AG08395 (cell line): ENCODE results near the gene DTL.
A peak's percentile ranks its signal among the peaks of the same experiment; 100 is the strongest.

Source experiments
- DNase-seq: peaks from one replicate; pipeline ENCODE4 v3.0.0; 2012; ENCODE audit warnings: mixed read lengths, low spot score

DTL gene

DNA sequence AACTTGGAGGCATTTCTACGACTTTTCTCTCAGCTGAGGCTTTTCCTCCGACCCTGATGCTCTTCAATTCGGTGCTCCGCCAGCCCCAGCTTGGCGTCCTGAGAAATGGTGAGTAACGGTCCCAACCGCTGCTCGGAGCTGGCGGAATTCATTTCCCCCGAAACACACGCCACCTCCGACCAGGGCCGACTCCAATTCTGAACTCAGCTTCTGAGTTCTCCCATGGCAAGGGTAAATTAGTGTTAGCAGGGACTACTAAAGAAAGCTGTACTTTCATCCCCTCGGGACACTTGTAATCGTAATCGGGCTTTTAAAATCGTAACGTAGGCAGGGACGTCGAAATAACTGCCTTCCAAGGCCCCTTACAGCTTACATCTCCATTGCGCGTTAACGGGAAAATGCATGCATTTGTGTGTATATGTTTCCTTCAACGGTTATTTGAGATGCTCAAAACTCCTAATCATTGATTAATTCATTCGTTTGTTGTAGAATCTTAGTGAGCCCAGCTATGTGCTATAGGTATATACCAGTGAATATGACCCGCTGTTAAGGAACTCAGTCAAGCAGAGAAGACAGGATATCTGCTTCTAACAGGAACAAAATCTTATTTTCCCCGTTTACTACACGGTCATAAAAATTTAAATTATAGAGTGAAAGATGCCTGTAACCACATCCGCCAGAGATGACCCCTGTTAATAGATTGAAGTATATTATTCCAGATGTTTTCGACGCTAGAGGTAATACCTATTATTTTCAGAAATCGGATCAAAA, 472 bp downstream of the DTL start:
- DNase-seq, result no peak

DNA sequence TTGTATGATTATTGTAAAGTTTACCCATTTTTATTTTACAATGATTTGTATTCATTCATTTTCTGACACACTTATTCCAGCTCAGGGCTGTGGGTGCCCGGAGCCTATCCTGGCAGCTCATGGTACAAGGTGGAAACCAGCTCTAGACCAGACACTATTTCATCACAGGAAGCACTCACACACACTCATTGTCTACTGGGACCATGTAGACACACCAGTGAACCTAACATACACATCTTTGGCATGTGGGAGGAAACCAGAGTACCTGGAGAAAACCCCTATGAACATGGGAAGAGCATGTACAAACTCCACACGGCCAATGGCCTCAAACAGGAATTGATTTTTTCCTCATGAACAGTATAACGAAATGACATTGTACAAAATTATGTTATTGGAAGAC, 2.4 kb downstream of the DTL start:
- no peak for DNase-seq

DNA sequence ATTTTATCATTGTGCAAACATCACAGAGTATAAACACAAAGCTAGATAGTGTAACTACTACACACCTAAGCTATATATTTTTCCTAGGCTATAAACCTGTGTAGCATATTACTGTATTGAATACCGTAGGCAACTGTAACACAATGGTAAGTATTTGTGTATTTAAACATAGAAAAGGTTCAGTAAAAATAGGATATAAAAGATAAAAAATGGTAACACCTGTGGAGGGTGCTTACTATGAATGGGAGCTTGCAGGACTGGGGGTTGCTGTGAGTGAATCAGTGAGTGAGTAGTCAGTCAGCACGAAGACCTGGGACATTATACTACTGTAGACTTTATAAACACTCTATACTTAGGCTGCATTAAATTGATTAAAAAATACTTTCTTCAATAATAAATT, 4.1 kb downstream of the DTL start:
- DNase-seq, result no peak

DNA sequence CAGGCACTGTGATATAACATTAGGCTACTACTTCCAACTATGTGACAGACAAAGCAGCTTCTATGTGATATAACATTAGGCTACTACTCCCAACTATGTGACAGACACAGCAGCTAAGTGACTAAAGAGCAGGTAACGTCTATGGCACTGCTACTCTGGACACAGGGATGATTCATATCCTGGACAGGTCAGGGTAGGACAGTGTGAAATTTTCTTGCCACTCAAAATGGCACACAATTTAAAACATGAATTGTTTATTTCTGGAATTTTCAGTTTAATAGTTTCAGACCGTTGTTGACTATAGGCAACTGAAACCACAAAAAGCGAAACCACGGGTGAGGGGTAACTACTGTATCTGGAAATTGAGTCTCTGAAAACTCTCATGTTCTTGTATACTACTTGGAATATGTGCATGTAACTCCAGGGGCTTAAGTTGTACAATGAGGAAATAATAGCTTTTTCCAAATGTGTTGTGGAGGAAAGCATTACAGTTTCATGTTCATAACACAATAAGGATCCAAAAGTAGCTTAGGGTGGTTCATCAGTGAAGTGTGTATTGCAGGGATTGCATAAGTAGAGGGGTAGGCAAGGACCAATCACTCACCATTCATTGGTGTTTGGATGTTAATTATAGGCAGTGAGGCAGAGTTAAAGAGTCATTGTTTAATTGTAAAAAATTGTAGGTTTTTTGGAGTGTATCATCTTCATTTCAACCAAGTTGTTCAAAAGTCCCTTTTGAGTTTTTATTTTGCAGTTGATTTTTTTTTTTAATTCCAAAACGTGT, 5.3 kb downstream of the DTL start:
- no peak for DNase-seq

DNA sequence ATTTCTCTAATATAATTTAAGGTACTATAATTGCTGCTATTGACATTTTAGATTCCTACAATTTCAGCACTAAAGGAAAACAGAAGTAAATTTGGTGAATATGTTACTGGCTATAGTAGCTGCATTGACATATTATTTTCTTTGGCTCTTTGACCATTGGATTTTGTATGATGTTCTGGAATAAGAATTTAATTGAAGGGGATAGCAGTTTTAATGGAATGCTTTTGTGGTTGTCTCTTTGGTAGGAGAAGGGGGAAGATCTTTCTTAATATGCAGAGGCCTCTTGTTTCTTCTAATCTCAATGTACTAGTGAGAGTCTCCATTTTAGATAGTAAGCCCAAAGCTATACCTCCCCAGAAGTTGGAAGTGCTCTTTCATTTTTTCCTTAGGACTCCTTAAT, 6.9 kb downstream of the DTL start:
- no peak for DNase-seq

DNA sequence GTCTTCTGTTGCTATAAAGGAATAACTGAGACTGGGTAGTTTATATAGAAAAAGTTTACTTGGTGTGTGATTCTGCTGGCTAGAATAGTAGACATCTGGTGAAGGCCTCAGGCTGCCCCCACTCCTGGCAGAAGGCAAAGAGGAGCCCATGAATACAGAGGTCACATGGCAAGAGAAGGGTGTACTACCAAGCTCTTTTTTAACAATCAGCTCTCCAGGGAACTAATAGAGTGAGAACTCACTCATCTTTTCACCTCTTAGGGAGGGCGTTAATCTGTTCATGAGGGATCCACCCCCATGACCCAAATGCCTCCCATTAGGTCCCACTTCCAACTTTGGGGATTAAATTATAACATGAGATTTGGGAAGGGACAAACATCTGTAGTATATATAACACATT, 9.3 kb downstream of the DTL start:
- DNase-seq, result no peak

DNA sequence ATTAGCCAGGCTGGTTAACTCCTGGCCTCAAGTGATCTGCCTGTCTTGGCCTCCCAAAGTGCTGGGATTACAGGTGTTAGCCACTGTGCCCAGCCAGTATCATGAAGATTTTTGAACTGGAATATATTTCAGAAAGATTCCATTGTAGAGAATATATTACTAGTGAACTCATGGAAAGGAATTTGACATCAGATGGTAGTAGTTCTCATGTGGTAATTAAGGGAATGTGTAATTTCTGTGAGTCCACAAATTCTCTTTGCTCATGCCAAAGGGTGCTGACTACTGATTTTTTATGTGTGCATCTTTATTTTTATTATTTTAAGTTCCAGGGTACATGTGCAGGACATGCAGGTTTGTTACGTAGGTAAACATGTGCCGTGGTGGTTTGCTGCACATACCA, 10.4 kb downstream of the DTL start:
- DNase-seq, result peak; percentile 52

DNA sequence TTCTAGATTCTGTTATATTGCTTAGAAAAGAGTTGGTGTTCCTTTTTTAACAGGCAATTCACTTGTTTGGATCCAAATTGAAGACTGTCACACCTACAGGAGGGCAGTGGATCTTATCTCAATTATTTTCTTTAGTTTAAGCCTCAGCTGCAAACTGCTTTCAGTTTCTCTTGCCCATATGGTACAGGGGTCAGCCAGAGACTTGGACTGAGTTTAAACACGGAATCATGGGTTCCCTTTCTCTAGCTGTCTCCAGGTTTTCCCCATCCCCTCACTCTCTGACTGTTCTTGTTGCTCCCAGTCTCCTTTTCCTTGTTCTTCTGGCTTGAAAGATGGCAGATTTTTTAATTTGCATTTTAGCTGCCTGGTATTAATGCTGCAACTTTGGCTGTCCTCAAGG, 18.4 kb downstream of the DTL start:
- no peak for DNase-seq

DNA sequence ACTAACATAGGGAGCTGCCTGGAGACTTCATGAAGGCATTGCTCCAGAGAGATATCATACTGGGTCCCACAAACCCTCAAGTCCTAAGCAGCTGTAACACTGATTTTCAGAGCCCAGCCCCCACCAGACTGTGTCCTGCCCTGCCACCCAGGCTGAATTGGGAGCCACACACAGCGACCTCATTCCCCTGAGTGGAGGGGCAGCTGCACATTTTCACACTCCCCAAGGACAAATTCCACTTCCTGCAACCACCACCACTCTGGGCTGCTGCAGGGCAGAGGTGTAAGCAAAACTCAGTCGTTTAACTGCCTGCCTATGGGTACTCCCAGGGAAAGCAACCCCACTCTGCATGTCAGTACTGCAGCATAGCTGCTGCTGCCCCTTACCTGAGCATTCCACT, 19.8 kb downstream of the DTL start:
- no peak for DNase-seq

DNA sequence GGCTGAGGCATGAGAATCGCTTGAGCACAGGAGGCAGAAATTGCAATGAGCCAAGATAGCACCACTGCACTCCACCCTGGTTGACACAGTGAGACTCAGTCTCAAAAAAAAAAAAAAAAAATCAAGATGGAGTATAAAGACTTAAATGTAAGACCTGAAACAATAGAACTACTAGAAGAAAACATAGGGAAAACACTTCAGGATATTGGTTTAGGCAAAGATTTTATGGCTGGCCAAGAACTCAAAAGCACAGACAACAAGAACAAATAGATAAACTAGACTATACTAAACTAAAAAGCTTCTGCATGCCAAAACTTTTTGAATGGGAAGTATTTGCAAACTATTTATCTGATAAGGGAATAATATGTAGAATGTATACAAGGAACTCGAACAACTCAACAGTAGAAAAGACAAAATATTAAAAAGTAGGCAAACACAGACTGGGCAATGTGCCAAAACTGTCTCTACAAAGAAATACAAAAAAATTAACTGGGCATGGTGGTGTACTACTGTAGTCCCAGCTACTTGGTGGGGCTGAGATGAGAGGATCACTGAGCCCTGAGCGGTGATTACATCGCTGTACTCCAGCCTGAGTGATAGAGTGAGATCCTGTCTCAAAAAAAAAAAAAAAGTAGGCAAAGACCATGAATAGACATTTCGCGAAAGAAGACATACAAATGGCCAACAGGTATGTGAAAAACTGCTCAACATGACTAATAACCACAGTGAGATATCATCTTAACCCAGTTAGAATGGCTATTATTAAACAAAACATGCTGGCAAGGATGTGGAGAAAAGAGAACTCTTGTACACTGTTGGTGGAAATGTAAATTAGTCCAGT, 25.3 kb downstream of the DTL start:
- DNase-seq, result no peak

DNA sequence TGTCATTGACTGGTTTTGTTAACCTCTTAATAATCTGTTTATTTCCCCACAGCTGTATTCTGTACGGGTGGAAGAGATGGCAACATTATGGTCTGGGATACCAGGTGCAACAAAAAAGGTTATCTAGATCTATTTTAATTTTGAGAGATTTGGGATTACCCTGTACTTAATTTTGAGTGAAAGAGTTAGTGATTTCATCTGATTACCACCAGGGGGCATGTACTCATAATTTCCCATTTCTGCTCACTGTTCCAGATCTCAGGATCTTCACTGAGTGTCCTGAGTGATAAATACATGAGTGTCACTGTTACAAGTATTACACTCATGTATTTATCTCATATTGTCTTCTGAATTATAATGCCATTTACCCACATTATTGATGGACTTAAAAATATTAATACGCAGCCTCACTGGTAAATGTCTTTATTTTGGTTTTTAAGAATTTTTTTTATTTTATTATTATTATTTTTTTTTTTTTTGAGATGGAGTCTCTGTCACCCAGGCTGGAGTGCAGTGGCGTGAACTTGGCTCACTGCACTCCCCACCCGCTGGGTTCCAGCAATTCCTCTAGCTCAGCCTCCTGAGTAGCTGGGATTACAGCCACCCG, 27.4 kb downstream of the DTL start:
- peak; percentile 60 for DNase-seq

DNA sequence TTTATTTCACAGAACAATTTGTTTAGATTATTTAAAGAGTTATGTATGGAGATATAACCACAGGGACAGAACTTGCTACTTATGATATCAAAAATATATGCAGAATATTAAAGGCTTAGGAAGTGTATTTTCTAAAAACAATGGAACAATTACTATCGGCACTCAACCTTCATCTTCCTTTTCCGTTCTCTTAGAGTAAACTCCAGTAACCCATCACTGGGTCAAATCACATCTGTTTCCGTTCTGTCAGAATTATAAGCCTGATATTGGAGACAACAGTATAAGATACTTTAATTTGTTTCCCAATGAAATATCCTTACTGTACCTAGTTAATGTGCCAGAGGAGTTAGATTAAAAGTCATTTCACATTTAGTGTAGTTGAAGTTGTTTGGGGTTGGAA, 32.2 kb downstream of the DTL start:
- DNase-seq, result no peak

DNA sequence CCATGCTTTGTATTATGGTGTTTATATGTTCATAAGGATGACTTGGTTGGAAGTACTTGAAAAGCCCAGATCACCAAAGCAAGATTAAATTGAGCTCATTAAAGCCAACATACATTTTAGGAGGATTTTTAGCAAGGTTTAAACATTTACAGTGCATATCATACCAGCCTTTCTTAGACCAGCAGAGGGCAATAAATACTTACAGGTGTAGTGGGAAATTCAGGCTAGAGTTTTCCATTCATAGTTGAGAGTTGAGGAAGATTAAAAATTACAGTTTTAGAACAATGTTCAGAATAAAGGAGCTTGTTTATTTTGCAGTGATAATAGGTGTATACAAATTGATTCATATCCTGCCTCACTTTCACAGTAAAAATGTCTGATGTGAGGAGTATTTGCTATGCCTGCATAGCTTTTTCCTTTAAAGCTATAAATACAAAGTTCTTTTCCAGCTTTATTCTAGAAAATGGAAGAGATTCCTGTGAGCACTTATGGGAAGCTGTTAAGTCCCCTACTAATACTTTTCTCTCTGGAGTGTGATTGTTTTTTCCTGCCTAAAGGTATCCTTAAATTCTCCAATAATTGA, 35.3 kb downstream of the DTL start:
- peak; percentile 57 for DNase-seq

DNA sequence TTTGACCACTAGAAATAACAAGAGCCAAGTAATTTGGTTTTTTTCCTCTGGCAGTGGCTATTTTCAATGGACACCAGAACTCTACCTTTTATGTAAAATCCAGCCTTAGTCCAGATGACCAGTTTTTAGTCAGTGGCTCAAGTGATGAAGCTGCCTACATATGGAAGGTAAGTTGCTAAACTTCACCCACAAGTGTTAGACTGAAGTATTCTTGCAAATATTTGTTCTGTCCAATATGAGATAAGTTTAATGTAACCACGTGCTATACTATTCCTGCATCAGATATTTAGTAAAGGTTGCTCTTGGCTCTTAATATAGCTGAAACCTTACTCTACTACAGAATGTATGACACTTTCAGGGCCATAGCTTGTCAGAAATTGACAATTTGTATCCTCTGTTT, 36.5 kb downstream of the DTL start:
- no peak for DNase-seq

DNA sequence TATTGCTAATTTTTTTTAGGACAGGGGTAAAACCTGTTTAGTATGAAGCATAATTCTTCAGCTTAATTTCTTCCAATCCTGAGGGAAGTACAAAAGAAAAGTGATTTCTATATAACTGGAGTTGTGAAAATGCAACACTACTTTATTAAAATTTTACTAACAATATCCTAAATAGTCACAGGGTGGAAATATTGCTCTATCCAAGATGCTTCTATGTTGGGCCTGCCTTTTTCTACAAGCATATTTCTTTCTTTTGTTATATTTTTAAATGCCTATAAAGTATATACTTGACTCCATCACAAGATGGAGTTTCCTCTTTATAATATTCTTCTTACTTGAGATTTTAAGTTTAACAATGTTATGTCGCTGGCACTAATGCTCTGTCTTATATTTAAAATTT, 37.9 kb downstream of the DTL start:
- DNase-seq, result no peak

DNA sequence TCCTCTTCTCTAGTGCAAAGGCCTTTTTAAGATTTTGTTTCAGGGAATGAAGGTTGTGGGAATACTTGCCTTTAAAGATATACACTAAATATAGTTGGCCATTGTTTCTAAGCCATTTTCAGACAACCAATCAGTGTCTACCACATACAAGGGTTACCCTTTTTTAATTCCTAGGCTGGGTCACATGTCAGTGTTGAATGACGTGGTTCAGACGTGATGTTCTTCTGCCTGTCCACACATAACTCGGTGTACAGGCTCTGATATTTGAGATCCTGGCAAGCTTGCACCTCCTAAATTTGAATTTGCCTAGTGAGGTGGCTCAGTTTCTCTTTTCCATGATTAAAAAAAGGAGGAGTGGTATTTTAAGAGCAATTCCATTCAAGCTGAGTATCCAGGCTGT, 38.8 kb downstream of the DTL start:
- no peak for DNase-seq

DNA sequence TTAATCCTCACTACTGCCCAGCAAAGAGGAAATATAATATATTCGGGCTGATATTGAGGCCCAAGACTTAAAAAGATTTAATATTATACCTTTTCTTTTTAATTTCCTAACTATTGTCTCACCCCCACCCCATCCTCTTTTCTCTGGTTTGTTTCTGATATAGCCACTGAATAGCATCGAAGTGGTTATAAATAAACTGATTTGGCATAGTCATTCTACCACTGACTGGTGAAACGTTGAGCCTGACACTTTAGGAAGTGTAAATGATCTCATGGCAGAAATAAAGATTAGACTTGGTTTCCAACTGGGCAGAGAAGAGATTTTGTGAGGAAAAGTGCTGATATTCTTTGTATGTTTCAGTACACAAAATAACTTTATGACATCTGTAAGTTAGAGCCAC, 39.3 kb downstream of the DTL start:
- no peak for DNase-seq

DNA sequence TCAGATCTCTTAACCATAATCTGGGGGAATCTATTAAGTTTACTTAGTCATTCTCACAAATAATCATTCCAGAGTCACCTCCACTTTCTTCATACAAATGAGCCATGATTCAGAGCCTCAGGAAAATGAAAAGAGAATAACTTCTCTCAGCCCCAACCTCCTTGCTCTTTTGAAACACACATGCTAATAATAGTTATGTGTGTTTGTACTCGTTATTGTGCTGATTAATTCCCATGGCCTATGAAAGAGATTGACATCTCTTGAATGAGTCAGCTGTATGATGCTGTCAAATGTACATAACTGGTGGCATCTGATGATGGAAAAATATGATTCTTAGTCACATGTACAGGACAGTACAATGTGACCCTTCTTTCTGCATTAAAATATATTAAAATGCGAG, 41.5 kb downstream of the DTL start:
- DNase-seq, result no peak

DNA sequence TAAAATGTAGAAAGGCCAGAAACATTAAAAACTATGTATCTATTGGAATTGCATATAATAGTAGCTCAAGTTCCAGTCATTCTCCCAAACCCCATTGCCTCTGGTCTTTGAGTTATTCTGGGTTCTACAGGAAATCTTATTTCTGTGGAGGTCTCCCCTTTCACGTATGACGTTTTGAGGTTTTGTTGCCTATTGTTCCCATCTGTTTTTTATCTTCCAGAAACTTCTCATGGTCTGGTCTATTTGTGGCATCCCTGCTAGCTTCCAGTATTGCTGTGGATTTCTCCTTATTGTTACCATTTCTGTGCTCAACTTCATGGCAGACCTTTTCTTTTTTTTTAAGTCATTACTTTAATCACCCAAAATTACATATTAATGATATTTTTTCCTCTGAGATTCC, 43.3 kb downstream of the DTL start:
- DNase-seq, result no peak

DNA sequence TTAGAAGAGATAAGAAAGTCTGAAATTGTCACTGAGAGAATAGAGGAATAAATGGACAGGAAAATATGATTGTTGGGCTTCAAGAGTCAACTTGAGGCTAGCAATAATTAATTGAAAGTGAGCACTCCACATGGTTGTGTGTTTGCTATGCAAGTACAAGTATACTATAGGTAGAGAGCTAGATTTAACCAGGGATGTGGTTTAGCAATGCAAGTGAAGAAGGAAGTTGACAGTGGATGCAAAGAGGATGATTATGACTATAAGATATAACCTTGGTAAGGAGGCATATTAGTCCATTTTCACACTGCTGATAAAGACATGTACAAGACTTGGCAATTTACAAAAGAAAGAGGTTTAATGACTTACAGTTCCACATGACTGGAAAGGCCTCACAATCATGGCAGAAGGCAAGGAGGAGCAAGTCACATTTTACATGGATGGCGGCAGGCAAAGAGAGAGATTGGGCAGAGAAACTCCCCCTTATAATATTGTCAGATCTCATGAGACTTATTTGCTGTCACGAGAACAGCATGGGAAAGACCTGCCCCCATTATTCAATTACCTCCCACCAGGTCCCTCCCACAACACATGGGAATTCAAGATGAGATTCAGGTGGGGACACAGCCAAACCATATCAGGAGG, 47.3 kb downstream of the DTL start:
- no peak for DNase-seq

DNA sequence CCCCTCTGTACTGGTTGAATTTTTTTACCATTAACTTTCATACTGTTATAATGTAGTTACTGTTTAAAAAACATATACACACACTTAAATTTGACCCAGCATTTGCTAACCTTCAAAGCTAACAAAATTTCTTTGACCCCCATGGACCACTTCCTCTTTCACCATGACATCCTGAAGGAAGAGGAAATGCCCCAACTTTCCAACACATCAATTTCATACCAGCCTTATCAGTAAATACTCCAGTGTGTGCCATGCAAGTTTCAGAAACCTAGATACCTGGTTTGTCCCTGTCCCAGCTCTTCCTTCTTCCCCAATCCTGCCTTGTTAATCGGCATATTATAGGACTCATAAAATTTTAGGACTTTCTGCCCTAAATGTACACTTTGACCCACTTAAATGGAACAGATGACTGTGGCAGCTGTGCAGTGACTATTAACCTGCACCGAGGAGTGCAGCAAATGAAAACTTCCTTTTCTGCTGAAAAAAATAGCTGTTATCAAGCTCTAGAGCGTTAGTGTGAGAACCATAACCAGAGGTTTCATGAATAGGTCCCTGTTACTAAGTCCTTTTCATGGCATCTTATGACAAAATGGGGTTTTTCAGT, 54.1 kb downstream of the DTL start:
- DNase-seq, result no peak
